Neutrophil (primary cell): ENCODE data around the gene SBF1.
"Not testable (repeated sequence)": the region's sequence is repeated elsewhere in the genome, so short reads cannot be mapped to it uniquely, and the experiment has no call there.

Experiments used
- H3K27ac ChIP-seq: fragments of 200-600 bp; sonication (generic); 2 replicates; pipeline ENCODE4 v1.5.1; 2016; ENCODE audit warnings: mild to moderate bottlenecking, moderate library complexity
- H3K27me3 ChIP-seq: fragments of 200-600 bp; sonication (generic); 2 replicates; pipeline ENCODE4 v1.6.0; 2016; ENCODE audit warnings: mild to moderate bottlenecking
- H3K36me3 ChIP-seq: fragments of 200-600 bp; sonication (generic); 2 replicates; pipeline ENCODE4 v1.5.1; 2017
- H3K4me1 ChIP-seq, 2 experiments: fragments of 200-600 bp in 1 of 2; sonication (generic) in 1 of 2; 1 replicate in 1 of 2; 2 replicates in 1 of 2; pipeline versions ENCODE4 v1.5.1 to v1.6.1; 2013 to 2016; ENCODE audit warnings: low read depth in 1 of 2, low read length in 1 of 2, mild to moderate bottlenecking in 1 of 2, moderate library complexity in 1 of 2; ENCODE audit not compliant: control insufficient read depth in 1 of 2, insufficient read depth in 1 of 2
- H3K4me3 ChIP-seq, 2 experiments: fragments of 200-600 bp in 1 of 2; sonication (generic) in 1 of 2; 1 replicate in 1 of 2; 2 replicates in 1 of 2; pipeline ENCODE4 v1.5.1; 2013 to 2016; ENCODE audit warnings: low read depth in 1 of 2, low read length in 1 of 2, mild to moderate bottlenecking in 1 of 2, moderate library complexity in 1 of 2
- H3K9me3 ChIP-seq: fragments of 200-600 bp; sonication (generic); 2 replicates; pipeline ENCODE4 v1.5.1; 2016
- CTCF ChIP-seq: fragments of 200-600 bp; sonication (generic); IDR thresholded peaks from 2 replicates; pipeline ENCODE4 v1.5.1; 2016; ENCODE audit warnings: antibody characterized with exemption

Gene SBF1

GRCh38 chr22:50416996-50417395 lies 57.8 kb downstream of the SBF1 start:
- Histone ChIP-seq H3K36me3 (peaks cover 92% of the 10 kb centered on the region), H3K27me3 (no peaks in the 10 kb centered on the region)
- TF ChIP-seq CTCF, result no peak

GRCh38 chr22:50415426-50415825 lies 59.4 kb downstream of the SBF1 start:
- TF ChIP-seq CTCF, result no peak
- Histone ChIP-seq H3K27ac (no peak overlapping the region), H3K4me1 (no peaks in the 10 kb centered on the region), H3K27me3 (no peaks in the 10 kb centered on the region), H3K9me3 (no peaks in the 10 kb centered on the region), H3K36me3 (peaks cover 89% of the 10 kb centered on the region), H3K4me3 (no peak overlapping the region)

More at GRCh38 chr22:50416996-50417395, 57.8 kb downstream of the SBF1 start:
- no peaks in the 10 kb centered on the region for H3K4me1 ChIP-seq
- no peaks in the 10 kb centered on the region for H3K9me3 ChIP-seq
- no peak overlapping the region for H3K4me3 ChIP-seq
- H3K27ac ChIP-seq, result no peak overlapping the region

GRCh38 chr22:50414476-50415248 lies 60.2 kb downstream of the SBF1 start:
- Histone ChIP-seq H3K27ac (no peak overlapping the region), H3K4me1 (no peaks in the 10 kb centered on the region), H3K36me3 (peaks cover 85% of the 10 kb centered on the region), H3K4me3 (no peak overlapping the region), H3K27me3 (no peaks in the 10 kb centered on the region), H3K9me3 (no peaks in the 10 kb centered on the region)
- TF ChIP-seq CTCF, result no peak

GRCh38 chr22:50408954-50409353 lies 65.9 kb downstream of the SBF1 start:
- not testable (repeated sequence) for H3K4me1 ChIP-seq, H3K9me3 ChIP-seq, H3K27me3 ChIP-seq, H3K27ac ChIP-seq, H3K4me3 ChIP-seq
- H3K36me3 ChIP-seq, result peaks cover 62% of the 10 kb centered on the region

- TF ChIP-seq CTCF, result no peak
- Histone ChIP-seq H3K27ac (no peak overlapping the region), H3K4me1 (peaks cover 6% of the 10 kb centered on the region in 2 experiments), H3K36me3 (peaks cover 56% of the 10 kb centered on the region), H3K27me3 (no peaks in the 10 kb centered on the region), H3K9me3 (no peaks in the 10 kb centered on the region), H3K4me3 (no peak overlapping the region)
These were observed 66.5 kb downstream of the SBF1 start for GRCh38 chr22:50408311-50408710.

GRCh38 chr22:50406416-50407170 lies 68.2 kb downstream of the SBF1 start:
- H3K27me3 ChIP-seq, result no peaks in the 10 kb centered on the region
- H3K9me3 ChIP-seq, result no peaks in the 10 kb centered on the region
- peaks cover 48% of the 10 kb centered on the region for H3K36me3 ChIP-seq
- no peak overlapping the region for H3K4me3 ChIP-seq
- peaks cover 10 to 11% of the 10 kb centered on the region in 2 experiments for H3K4me1 ChIP-seq
- no peak overlapping the region for H3K27ac ChIP-seq
- TF ChIP-seq CTCF, result no peak
